ENCODE results near the gene VIL1. TPM values are rescaled to one million over a fixed set of nuclear protein-coding genes. Genes with fewer than 3 reads are reported as not detected.

The VIL1 gene
- total RNA-seq, 4 donors from 2014 or later = 0.21 to 3.3 (median 1.1) TPM

DNA sequence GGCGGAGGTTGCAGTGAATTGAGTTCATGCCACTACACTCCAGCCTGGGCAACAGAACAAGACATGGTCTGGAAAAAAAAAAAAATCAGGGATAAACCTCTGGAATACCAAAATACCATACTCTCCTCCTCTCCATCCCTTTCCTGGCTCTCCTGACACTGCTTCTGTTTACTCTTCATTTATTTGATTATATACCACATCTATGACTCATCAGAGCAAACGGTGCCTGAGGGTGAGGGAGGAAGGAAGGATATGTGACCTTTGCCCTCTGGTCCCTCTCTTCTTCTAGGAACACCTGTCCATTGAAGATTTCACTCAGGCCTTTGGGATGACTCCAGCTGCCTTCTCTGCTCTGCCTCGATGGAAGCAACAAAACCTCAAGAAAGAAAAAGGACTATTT, 30.0 kb downstream of the VIL1 start:
- Histone ChIP-seq H3K36me3 (peaks cover 37% of the 10 kb centered on the region), H3K4me3 (no peak overlapping the region), H3K27me3 (no peaks in the 10 kb centered on the region), H3K27ac (no peak overlapping the region), H3K9me3 (no peaks in the 10 kb centered on the region), H3K4me1 (peaks cover 6% of the 10 kb centered on the region)
- peak in 1 of 2 donors; percentile 35 for DNase-seq (ENCODE audit: low spot score in 2 of 2)
- TF ChIP-seq POLR2A (IDR thresholded peaks at IDR 0.05) = no peak
- no peak for TF ChIP-seq POLR2AphosphoS5 (IDR thresholded peaks at IDR 0.05)
- no peak for TF ChIP-seq EP300 (IDR thresholded peaks at IDR 0.05)
- TF ChIP-seq, protein P1, sequence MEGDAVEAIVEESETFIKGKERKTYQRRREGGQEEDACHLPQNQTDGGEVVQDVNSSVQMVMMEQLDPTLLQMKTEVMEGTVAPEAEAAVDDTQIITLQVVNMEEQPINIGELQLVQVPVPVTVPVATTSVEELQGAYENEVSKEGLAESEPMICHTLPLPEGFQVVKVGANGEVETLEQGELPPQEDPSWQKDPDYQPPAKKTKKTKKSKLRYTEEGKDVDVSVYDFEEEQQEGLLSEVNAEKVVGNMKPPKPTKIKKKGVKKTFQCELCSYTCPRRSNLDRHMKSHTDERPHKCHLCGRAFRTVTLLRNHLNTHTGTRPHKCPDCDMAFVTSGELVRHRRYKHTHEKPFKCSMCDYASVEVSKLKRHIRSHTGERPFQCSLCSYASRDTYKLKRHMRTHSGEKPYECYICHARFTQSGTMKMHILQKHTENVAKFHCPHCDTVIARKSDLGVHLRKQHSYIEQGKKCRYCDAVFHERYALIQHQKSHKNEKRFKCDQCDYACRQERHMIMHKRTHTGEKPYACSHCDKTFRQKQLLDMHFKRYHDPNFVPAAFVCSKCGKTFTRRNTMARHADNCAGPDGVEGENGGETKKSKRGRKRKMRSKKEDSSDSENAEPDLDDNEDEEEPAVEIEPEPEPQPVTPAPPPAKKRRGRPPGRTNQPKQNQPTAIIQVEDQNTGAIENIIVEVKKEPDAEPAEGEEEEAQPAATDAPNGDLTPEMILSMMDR (IDR thresholded peaks at IDR 0.05) = no peak
- WGBS = 52% methylated on average over 3 of the region's 3 CpGs

DNA sequence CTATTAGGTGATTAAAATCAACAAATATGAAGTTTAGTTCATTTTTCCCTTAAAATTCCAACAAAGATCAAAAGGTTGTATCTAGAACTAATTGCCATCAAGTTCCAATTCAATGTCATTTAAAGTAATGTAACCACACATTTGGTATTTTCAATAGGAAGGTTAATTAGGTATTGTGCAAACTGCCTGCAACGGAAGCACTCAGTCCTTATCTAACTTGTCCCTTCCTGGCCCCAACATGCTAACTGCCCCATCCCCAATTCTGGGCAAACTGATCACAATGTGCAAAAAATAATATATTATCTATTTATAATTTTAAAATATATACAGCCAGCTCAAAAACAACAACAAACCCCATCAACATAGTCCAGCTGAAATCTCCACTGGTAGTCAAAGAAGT, 33.2 kb downstream of the VIL1 start:
- DNase-seq (ENCODE audit: low spot score in 2 of 2) = no peak
- H3K27me3 ChIP-seq = no peaks in the 10 kb centered on the region
- no peak overlapping the region for H3K27ac ChIP-seq
- H3K9me3 ChIP-seq = no peaks in the 10 kb centered on the region
- peaks cover 6% of the 10 kb centered on the region for H3K4me1 ChIP-seq
- H3K4me3 ChIP-seq = no peak overlapping the region
- TF ChIP-seq POLR2AphosphoS5 (IDR thresholded peaks at IDR 0.05) (no peak), EP300 (IDR thresholded peaks at IDR 0.05) (no peak), POLR2A (IDR thresholded peaks at IDR 0.05) (no peak)
- TF ChIP-seq, protein P1 (IDR thresholded peaks at IDR 0.05) = no peak
- 82% methylated on average over 1 of the region's 1 CpG for WGBS
- H3K36me3 ChIP-seq = peaks cover 56% of the 10 kb centered on the region

DNA sequence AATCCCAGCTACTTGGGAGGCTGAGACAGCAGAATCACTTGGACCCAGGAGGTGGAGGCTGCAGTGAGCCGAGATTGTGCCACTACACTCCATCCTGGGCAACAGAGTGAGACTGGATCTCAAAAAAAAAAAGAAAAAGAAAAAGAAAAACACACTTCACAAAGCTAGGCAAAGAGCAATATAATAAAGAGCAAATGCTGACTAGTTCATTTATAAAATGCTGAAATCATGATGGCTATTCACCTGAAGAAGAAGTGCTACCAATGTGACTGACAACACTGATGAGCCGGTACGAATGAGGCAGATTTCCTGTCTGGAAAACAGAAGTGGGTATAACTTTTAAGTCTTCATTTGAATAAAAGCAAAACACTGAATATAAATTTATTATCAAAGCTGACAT, 37.9 kb downstream of the VIL1 start:
- WGBS = 86% methylated on average over 3 of the region's 3 CpGs

DNA sequence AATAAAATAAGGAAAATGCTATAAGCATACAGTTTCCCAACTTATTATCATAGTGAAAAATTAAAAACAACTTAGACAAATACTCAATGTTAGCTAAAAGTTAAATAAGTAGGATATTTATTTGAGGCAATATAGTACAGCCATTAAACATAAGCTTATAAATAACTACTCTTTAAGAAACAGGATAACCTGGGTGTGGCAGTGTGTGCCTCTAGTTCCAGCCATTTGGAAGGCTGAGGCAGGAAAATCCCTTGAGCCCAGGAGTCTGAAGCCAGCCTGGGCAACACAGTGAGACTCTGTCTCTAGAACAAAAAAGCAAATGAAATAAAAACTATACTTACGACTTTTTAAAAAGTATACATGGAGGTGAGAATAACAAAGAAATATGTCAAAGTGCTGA, 39.7 kb downstream of the VIL1 start:
- WGBS = 72% methylated on average over 1 of the region's 1 CpG
- Histone ChIP-seq H3K36me3 (peaks cover 64% of the 10 kb centered on the region), H3K27ac (no peak overlapping the region)

More for the DNA sequence above, 37.9 kb downstream of the VIL1 start:
- peaks cover 64% of the 10 kb centered on the region for H3K36me3 ChIP-seq
- H3K27ac ChIP-seq = no peak overlapping the region
- no peaks in the 10 kb centered on the region for H3K9me3 ChIP-seq
- H3K4me3 ChIP-seq = no peak overlapping the region
- TF ChIP-seq POLR2AphosphoS5 (IDR thresholded peaks at IDR 0.05) (no peak), EP300 (IDR thresholded peaks at IDR 0.05) (no peak), POLR2A (IDR thresholded peaks at IDR 0.05) (no peak)
- TF ChIP-seq, protein P1 (IDR thresholded peaks at IDR 0.05) = no peak
- no peak for DNase-seq (ENCODE audit: low spot score in 2 of 2)
- no peaks in the 10 kb centered on the region for H3K4me1 ChIP-seq
- H3K27me3 ChIP-seq = no peaks in the 10 kb centered on the region

DNA sequence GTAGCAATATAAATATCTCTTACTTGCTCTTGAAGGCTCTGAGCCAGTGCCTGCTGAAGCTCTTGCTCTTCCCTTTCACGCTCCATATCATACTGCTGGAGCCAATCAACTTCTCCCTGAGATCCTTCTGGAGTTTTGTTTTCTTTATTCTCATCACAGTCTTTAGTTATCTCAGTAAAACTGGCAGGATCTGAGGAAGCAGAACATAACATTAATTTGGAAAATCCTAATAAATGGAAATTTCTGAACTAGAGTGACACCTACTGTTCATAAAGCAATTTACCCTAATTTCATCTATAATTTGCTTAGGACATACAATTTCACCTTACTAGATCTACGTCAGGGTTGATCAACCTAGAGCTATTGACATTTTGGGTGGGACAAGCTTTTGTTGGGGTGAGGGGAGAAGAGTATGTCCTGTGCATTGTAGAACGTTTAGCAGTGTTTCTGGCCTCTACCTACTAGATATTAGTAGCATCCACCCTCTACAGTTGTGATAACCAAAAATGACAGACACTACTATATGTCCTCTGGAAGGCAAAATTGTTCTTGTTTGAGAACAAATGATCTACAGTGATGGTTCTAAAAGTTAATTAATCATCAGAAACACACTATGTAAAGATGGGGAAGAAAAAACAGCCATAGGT, 47.2 kb downstream of the VIL1 start:
- DNase-seq (ENCODE audit: low spot score in 2 of 2) = no peak
- TF ChIP-seq, protein P1 (IDR thresholded peaks at IDR 0.05) = peak in 1 of 2 donors; percentile 12
- TF ChIP-seq POLR2AphosphoS5 (IDR thresholded peaks at IDR 0.05) = no peak
- H3K36me3 ChIP-seq = peaks cover 20% of the 10 kb centered on the region
- H3K4me1 ChIP-seq = no peaks in the 10 kb centered on the region
- no peak overlapping the region for H3K4me3 ChIP-seq
- WGBS = 36% methylated on average over 3 of the region's 3 CpGs
- no peak overlapping the region for H3K27ac ChIP-seq
- H3K27me3 ChIP-seq = no peaks in the 10 kb centered on the region
- H3K9me3 ChIP-seq = no peaks in the 10 kb centered on the region

More for the DNA sequence above, 39.7 kb downstream of the VIL1 start:
- H3K27me3 ChIP-seq = no peaks in the 10 kb centered on the region
- DNase-seq (ENCODE audit: low spot score in 2 of 2) = no peak
- H3K4me1 ChIP-seq = no peaks in the 10 kb centered on the region
- TF ChIP-seq EP300 (IDR thresholded peaks at IDR 0.05) (no peak), POLR2A (IDR thresholded peaks at IDR 0.05) (no peak), POLR2AphosphoS5 (IDR thresholded peaks at IDR 0.05) (no peak)
- TF ChIP-seq, protein P1 (IDR thresholded peaks at IDR 0.05) = no peak
- H3K4me3 ChIP-seq = no peak overlapping the region
- no peaks in the 10 kb centered on the region for H3K9me3 ChIP-seq
